ENCODE data around the gene ZFHX3. TPM values are rescaled to one million over a fixed set of nuclear protein-coding genes. Genes with fewer than 3 reads are reported as not detected.

ZFHX3 gene
- polyA plus RNA-seq, 1 donor (not counting 4 experiments of a cell fraction or from before 2014, with no cell fraction given): 1.2 TPM

GRCh38 chr16:72873044-72873443 is 174.9 kb downstream of the ZFHX3 start:
- H3K4me2 ChIP-seq (ENCODE audit: control insufficient read depth, extremely low read depth, insufficient read depth, low read depth, low read length): no peak overlapping the region
- no peaks in the 10 kb centered on the region for H3K9me3 ChIP-seq (ENCODE audit: control insufficient read depth, low read depth, low read length)
- no peak overlapping the region for H2AFZ ChIP-seq (ENCODE audit: control insufficient read depth, low read length)
- H3K36me3 ChIP-seq (ENCODE audit: control insufficient read depth in 2 of 2, extremely low read depth in 1 of 2, insufficient read depth in 2 of 2, low read length in 2 of 2): no peaks in the 10 kb centered on the region
- no peak overlapping the region for H3K9ac ChIP-seq (ENCODE audit: control insufficient read depth, extremely low read depth, insufficient read depth, low read length)
- no peaks in the 10 kb centered on the region for H3K27me3 ChIP-seq (ENCODE audit: control insufficient read depth, extremely low read depth, insufficient read depth, low read length)
- no peaks in the 10 kb centered on the region for H3K9me1 ChIP-seq (ENCODE audit: control insufficient read depth, extremely low read depth, insufficient read depth, low read length)
- peaks cover 30% of the 10 kb centered on the region for H3K4me1 ChIP-seq (ENCODE audit: control insufficient read depth, extremely low read depth, insufficient read depth, low read length)
- H4K20me1 ChIP-seq (ENCODE audit: control insufficient read depth, extremely low read depth, insufficient read depth, low read length): no peaks in the 10 kb centered on the region
- no peak overlapping the region for H3K27ac ChIP-seq (ENCODE audit: control insufficient read depth, insufficient read depth, low read length)
- H3K79me2 ChIP-seq (ENCODE audit: control insufficient read depth, insufficient read depth, low read length): no peaks in the 10 kb centered on the region
- no peak overlapping the region for H3K4me3 ChIP-seq (ENCODE audit: control insufficient read depth in 2 of 3, extremely low read depth in 1 of 3, insufficient read depth in 2 of 3, low read depth in 1 of 3, low read length in 3 of 3)
- dilution Hi-C loops (cut with MboI; ENCODE audit: extremely low pct_ligation_motif_present, low sequenced_read_pairs): no loop called here
- no peak for TF ChIP-seq CTCF (optimal IDR thresholded peaks at IDR 0.05 in 1 of 3, IDR thresholded peaks at IDR 0.05 in 1 of 3, conservative IDR thresholded peaks at IDR 0.05 in 1 of 3; ENCODE audit: extremely low read depth in 1 of 3, insufficient read depth in 2 of 3, low read length in 3 of 3)
- no peak for TF ChIP-seq EZH2 (IDR thresholded peaks at IDR 0.05; ENCODE audit: low read length)
- no peak for DNase-seq (ENCODE audit: low read depth, low spot score)
- FAIRE-seq: no peak

GRCh38 chr16:72865835-72866234 is 182.1 kb downstream of the ZFHX3 start:
- no peak overlapping the region for H3K9ac ChIP-seq (ENCODE audit: control insufficient read depth, extremely low read depth, insufficient read depth, low read length)
- no peaks in the 10 kb centered on the region for H3K4me1 ChIP-seq (ENCODE audit: control insufficient read depth, extremely low read depth, insufficient read depth, low read length)
- no peaks in the 10 kb centered on the region for H4K20me1 ChIP-seq (ENCODE audit: control insufficient read depth, extremely low read depth, insufficient read depth, low read length)
- FAIRE-seq (no peak), DNase-seq (ENCODE audit: low read depth, low spot score) (no peak)
- H3K79me2 ChIP-seq (ENCODE audit: control insufficient read depth, insufficient read depth, low read length): no peaks in the 10 kb centered on the region
- no peaks in the 10 kb centered on the region for H3K9me1 ChIP-seq (ENCODE audit: control insufficient read depth, extremely low read depth, insufficient read depth, low read length)
- H3K36me3 ChIP-seq (ENCODE audit: control insufficient read depth in 2 of 2, extremely low read depth in 1 of 2, insufficient read depth in 2 of 2, low read length in 2 of 2): no peaks in the 10 kb centered on the region
- no peak overlapping the region for H3K4me3 ChIP-seq (ENCODE audit: control insufficient read depth in 2 of 3, extremely low read depth in 1 of 3, insufficient read depth in 2 of 3, low read depth in 1 of 3, low read length in 3 of 3)
- no peaks in the 10 kb centered on the region for H3K9me3 ChIP-seq (ENCODE audit: control insufficient read depth, low read depth, low read length)
- no peak overlapping the region for H3K27ac ChIP-seq (ENCODE audit: control insufficient read depth, insufficient read depth, low read length)
- dilution Hi-C loops (cut with MboI; ENCODE audit: extremely low pct_ligation_motif_present, low sequenced_read_pairs): no loop called here
- TF ChIP-seq EZH2 (IDR thresholded peaks at IDR 0.05; ENCODE audit: low read length) (no peak), CTCF (optimal IDR thresholded peaks at IDR 0.05 in 1 of 3, IDR thresholded peaks at IDR 0.05 in 1 of 3, conservative IDR thresholded peaks at IDR 0.05 in 1 of 3; ENCODE audit: extremely low read depth in 1 of 3, insufficient read depth in 2 of 3, low read length in 3 of 3) (no peak)
- no peaks in the 10 kb centered on the region for H3K27me3 ChIP-seq (ENCODE audit: control insufficient read depth, extremely low read depth, insufficient read depth, low read length)
- no peak overlapping the region for H2AFZ ChIP-seq (ENCODE audit: control insufficient read depth, low read length)
- no peak overlapping the region for H3K4me2 ChIP-seq (ENCODE audit: control insufficient read depth, extremely low read depth, insufficient read depth, low read depth, low read length)
